ENCODE measurements around the gene CLEC11A. TPM values are rescaled to one million over a fixed set of nuclear protein-coding genes. Genes with fewer than 3 reads are reported as not detected.

CLEC11A gene
- total and polyA plus RNA-seq, 10 of the 15 experiments (the other 5 are each of a cell fraction or from before 2014, with no cell fraction given): not detected

DNA sequence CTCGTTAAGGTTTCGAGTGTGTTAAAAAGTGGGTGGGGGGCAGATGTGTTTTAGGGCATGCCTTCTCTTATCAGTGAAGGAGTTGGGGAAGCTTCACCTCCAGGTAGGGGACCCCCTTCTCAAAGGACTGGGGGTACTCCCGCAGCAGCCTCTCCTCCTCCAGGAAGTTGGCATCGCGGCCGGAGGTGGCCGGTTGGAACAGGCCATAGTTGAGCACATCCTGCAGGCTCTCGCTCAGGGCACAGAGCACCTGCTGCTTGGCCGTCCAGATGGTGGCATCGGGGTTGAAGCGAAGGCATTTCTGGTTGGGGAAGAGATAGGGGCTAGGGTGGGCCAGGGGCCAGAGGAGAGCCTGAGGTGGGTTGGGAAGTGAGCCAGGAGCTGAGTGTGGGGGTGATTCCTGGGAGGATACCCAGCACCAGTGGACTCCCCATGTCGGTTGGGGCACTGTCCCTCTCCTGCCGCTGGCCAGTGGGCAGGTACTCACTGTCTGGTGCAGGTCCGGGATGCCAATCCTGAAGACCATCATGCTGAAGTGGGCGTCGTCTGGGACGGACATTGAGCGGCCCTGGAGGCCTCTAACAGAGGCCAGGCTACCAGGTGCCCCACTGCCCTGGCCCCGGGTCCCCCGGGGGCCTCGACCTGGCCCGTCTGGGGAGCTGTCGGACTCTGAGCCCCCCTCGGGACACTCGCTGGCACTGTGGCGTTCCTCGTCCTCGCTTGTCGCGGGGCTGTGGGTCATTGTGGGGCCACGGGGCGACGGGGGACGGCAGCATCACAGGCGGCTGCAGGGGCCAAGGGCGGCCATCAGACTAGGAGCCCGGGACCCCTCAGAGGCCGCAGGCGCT is 6.8 kb upstream of the CLEC11A start:
- H3K4me1 ChIP-seq (ENCODE audit: control insufficient read depth, insufficient read depth, low read length): no peaks in the 10 kb centered on the region
- no peak overlapping the region for H2AFZ ChIP-seq (ENCODE audit: control insufficient read depth, low read depth, low read length)
- H3K36me3 ChIP-seq (ENCODE audit: control insufficient read depth in 2 of 2, insufficient read depth in 2 of 2, low read length in 1 of 2): no peaks in the 10 kb centered on the region
- intact Hi-C loops (cut with micrococcal nuclease; ENCODE audit: unreplicated experiment) (no loop called here), in situ Hi-C loops (cut with MboI) (no loop called here)
- no peak for ATAC-seq
- H3K79me2 ChIP-seq (ENCODE audit: control insufficient read depth, insufficient read depth, low read length): no peaks in the 10 kb centered on the region
- FAIRE-seq: no peak
- 34% methylated on average over 37 of the region's 39 CpGs for WGBS (ENCODE audit: insufficient coverage, insufficient replicate concordance, low lambda C conversion rate, missing lambda C conversion rate)
- ChIA-PET POLR2A (no interaction called here), RAD21 (ENCODE audit: unreplicated experiment) (no interaction called here), SMC1A (ENCODE audit: uncharacterized antibody, unreplicated experiment) (no interaction called here), CTCF (no interaction called here)
- no peaks in the 10 kb centered on the region for H3K9me3 ChIP-seq (replicated peaks; ENCODE audit: control insufficient read depth, insufficient read depth, low read length)
- no peaks in the 10 kb centered on the region for H4K20me1 ChIP-seq (ENCODE audit: control insufficient read depth, insufficient read depth)
- H3K4me2 ChIP-seq (ENCODE audit: control insufficient read depth, insufficient read depth): no peak overlapping the region
- no peak overlapping the region for H3K4me3 ChIP-seq
- BruUV-seq (replicated peaks): no TSS peak
- DNase-seq (ENCODE audit: low read depth, low spot score): no peak
- no peak overlapping the region for H3K27ac ChIP-seq (ENCODE audit: control insufficient read depth, insufficient read depth)
- H3K27me3 ChIP-seq (replicated peaks in 1 of 2; ENCODE audit: control insufficient read depth in 2 of 2, insufficient read depth in 2 of 2, low read length in 1 of 2): peaks cover 7 to 9% of the 10 kb centered on the region in 2 experiments
- no peak overlapping the region for H3K9ac ChIP-seq (ENCODE audit: control insufficient read depth, insufficient read depth, low read length)
- TF ChIP-seq, protein P1, sequence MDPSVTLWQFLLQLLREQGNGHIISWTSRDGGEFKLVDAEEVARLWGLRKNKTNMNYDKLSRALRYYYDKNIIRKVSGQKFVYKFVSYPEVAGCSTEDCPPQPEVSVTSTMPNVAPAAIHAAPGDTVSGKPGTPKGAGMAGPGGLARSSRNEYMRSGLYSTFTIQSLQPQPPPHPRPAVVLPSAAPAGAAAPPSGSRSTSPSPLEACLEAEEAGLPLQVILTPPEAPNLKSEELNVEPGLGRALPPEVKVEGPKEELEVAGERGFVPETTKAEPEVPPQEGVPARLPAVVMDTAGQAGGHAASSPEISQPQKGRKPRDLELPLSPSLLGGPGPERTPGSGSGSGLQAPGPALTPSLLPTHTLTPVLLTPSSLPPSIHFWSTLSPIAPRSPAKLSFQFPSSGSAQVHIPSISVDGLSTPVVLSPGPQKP (IDR thresholded peaks at IDR 0.05; ENCODE audit: low read depth, low read length): no peak
- no peak for TF ChIP-seq ETV6 (conservative IDR thresholded peaks at IDR 0.05 in 1 of 2, IDR thresholded peaks at IDR 0.05 in 1 of 2; ENCODE audit: borderline replicate concordance in 1 of 2, low read depth in 1 of 2)
- no peak for TF ChIP-seq EED (IDR thresholded peaks at IDR 0.05; ENCODE audit: low read depth)
- TF ChIP-seq FOXK2 (IDR thresholded peaks at IDR 0.05): no peak
